ENCODE results near the gene DMWD. TPM values are rescaled to one million over a fixed set of nuclear protein-coding genes. Genes with fewer than 3 reads are reported as not detected.

The DMWD gene
- polyA plus RNA-seq, 2 of the 4 experiments (the other 2 are of a cell fraction), result 17.1 to 31.3 TPM

DNA sequence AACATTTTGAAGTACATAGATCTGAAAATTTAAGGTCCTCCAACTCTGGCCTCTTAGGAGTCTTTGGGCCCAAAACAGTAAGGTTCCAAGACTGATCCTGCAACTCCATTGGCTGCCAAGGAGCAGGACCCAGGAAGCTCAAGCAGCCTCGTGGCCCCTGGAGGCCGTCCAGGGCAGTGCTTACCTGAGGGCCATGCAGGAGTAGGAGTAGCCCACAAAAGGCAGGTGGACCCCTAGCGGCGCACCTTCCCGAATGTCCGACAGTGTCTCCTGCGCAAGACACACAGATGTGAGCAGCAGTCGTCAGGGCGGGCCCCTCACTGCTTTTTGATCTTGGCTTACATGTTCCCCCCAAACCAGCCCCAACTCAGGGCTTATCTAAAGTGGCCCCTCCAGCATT, 17.9 kb downstream of the DMWD start:
- ChIA-PET POLR2A (interaction anchor here (0.6 to 1.0 kb wide), 2 partner anchors 8 to 169 kb away, joined by 3 to 4 read pairs; partner anchors contain the start of gene DMPK), CTCF (interaction anchor here (0.7 to 74.3 kb wide), 3 partner anchors 33 to 83 kb away, joined by 3 to 2204 read pairs (median 3); partner anchors contain the start of genes DMPK, DMWD, RSPH6A and SNRPD2)
- TF ChIP-seq MAFK (IDR thresholded peaks at IDR 0.05; ENCODE audit: partially characterized antibody) (no peak), JUN (IDR thresholded peaks at IDR 0.05) (no peak), CHD4 (IDR thresholded peaks at IDR 0.05; ENCODE audit: borderline replicate concordance) (no peak), NR3C1 (IDR thresholded peaks at IDR 0.05) (no peak), POLR2AphosphoS2 (conservative IDR thresholded peaks at IDR 0.05; ENCODE audit: low read length) (no peak), HDAC2 (IDR thresholded peaks at IDR 0.05) (no peak)
- no peak for ATAC-seq
- Histone ChIP-seq H3K9me3 (no peaks in the 10 kb centered on the region), H3K4me2 (no peak overlapping the region), H3K4me1 (peaks cover 13% of the 10 kb centered on the region), H3K27ac (no peak overlapping the region), H3K4me3 (no peak overlapping the region)
- DNase-seq (ENCODE audit: low read depth in 1 of 2, low spot score in 1 of 2), result peak; percentile 65 to 71
- no peak for FAIRE-seq
- 85% methylated on average over 9 of the region's 9 CpGs for WGBS (ENCODE audit: missing lambda C conversion rate)

DNA sequence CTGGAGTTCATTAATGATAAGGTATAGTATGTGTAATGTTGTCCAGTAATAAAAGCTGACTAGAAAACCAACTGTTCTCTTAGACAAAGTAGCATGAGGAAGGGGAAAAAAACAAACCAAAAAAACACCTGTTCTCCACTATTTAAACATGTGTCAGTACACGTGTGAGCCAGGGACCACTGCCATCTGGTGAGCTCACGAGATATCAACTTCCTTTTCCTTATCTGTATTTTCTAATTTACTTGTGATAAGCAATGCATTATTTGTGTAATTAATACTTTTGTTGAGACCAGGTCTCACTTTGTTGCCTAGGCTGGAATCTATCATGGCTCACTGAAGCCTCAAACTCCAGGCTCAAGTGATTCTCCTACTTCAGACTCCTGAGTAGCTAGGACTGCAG, 19.3 kb downstream of the DMWD start:
- POLR2A ChIA-PET, result interaction anchor here (1.0 kb wide), 1 partner anchor 19 kb away, joined by 3 read pairs; the partner anchor contains the start of gene DMWD
- H3K9me3 ChIP-seq, result no peaks in the 10 kb centered on the region
- peaks cover 5% of the 10 kb centered on the region for H3K4me1 ChIP-seq
- H3K27ac ChIP-seq, result no peak overlapping the region
- TF ChIP-seq HDAC2 (IDR thresholded peaks at IDR 0.05) (no peak), MYC (IDR thresholded peaks at IDR 0.05; ENCODE audit: borderline replicate concordance, low read length) (no peak), MAZ (IDR thresholded peaks at IDR 0.05; ENCODE audit: borderline replicate concordance, low read depth, low read length) (no peak), SMC3 (IDR thresholded peaks at IDR 0.05) (no peak), JUN (IDR thresholded peaks at IDR 0.05) (no peak), FOSB (CRISPR knock-in tag; IDR thresholded peaks at IDR 0.05) (no peak), CHD2 (IDR thresholded peaks at IDR 0.05; ENCODE audit: low read length, partially characterized antibody) (no peak), BHLHE40 (IDR thresholded peaks at IDR 0.05; ENCODE audit: low read depth, low read length) (no peak), HEYL (CRISPR knock-in tag; IDR thresholded peaks at IDR 0.05) (no peak), JUNB (IDR thresholded peaks at IDR 0.05) (no peak), ZSCAN20 (CRISPR knock-in tag; IDR thresholded peaks at IDR 0.05) (no peak), ZC3H11A (IDR thresholded peaks at IDR 0.05) (no peak), TFCP2L1 (CRISPR knock-in tag; IDR thresholded peaks at IDR 0.05) (no peak)
- TF ChIP-seq, protein P1, sequence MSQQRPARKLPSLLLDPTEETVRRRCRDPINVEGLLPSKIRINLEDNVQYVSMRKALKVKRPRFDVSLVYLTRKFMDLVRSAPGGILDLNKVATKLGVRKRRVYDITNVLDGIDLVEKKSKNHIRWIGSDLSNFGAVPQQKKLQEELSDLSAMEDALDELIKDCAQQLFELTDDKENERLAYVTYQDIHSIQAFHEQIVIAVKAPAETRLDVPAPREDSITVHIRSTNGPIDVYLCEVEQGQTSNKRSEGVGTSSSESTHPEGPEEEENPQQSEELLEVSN (IDR thresholded peaks at IDR 0.05; ENCODE audit: borderline replicate concordance, low read depth), result no peak
- TF ChIP-seq, protein P2, sequence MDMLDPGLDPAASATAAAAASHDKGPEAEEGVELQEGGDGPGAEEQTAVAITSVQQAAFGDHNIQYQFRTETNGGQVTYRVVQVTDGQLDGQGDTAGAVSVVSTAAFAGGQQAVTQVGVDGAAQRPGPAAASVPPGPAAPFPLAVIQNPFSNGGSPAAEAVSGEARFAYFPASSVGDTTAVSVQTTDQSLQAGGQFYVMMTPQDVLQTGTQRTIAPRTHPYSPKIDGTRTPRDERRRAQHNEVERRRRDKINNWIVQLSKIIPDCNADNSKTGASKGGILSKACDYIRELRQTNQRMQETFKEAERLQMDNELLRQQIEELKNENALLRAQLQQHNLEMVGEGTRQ (IDR thresholded peaks at IDR 0.05), result no peak
- TF ChIP-seq, protein P3, sequence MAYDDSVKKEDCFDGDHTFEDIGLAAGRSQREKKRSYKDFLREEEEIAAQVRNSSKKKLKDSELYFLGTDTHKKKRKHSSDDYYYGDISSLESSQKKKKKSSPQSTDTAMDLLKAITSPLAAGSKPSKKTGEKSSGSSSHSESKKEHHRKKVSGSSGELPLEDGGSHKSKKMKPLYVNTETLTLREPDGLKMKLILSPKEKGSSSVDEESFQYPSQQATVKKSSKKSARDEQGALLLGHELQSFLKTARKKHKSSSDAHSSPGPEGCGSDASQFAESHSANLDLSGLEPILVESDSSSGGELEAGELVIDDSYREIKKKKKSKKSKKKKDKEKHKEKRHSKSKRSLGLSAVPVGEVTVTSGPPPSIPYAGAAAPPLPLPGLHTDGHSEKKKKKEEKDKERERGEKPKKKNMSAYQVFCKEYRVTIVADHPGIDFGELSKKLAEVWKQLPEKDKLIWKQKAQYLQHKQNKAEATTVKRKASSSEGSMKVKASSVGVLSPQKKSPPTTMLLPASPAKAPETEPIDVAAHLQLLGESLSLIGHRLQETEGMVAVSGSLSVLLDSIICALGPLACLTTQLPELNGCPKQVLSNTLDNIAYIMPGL (CRISPR knock-in tag; IDR thresholded peaks at IDR 0.05; ENCODE audit: borderline replicate concordance), result no peak
- TF ChIP-seq, protein P4, sequence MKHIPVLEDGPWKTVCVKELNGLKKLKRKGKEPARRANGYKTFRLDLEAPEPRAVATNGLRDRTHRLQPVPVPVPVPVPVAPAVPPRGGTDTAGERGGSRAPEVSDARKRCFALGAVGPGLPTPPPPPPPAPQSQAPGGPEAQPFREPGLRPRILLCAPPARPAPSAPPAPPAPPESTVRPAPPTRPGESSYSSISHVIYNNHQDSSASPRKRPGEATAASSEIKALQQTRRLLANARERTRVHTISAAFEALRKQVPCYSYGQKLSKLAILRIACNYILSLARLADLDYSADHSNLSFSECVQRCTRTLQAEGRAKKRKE (CRISPR knock-in tag; IDR thresholded peaks at IDR 0.05; ENCODE audit: low read depth), result no peak
- TF ChIP-seq, protein P5, sequence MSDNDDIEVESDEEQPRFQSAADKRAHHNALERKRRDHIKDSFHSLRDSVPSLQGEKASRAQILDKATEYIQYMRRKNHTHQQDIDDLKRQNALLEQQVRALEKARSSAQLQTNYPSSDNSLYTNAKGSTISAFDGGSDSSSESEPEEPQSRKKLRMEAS (IDR thresholded peaks at IDR 0.05), result no peak
- TF ChIP-seq, protein P6, sequence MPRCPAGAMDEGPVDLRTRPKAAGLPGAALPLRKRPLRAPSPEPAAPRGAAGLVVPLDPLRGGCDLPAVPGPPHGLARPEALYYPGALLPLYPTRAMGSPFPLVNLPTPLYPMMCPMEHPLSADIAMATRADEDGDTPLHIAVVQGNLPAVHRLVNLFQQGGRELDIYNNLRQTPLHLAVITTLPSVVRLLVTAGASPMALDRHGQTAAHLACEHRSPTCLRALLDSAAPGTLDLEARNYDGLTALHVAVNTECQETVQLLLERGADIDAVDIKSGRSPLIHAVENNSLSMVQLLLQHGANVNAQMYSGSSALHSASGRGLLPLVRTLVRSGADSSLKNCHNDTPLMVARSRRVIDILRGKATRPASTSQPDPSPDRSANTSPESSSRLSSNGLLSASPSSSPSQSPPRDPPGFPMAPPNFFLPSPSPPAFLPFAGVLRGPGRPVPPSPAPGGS (IDR thresholded peaks at IDR 0.05), result no peak
- ATAC-seq, result no peak
- 78% methylated on average over 2 of the region's 2 CpGs for WGBS (ENCODE audit: missing lambda C conversion rate)
- CTCF ChIA-PET, result interaction anchor here (0.6 to 74.3 kb wide), 6 partner anchors 10 to 91 kb away, joined by 3 to 2204 read pairs (median 4); partner anchors contain the start of genes DMPK, DMWD, FOXA3 and QPCTL
- FAIRE-seq, result no peak
- no peak for DNase-seq (ENCODE audit: low read depth in 1 of 2, low spot score in 1 of 2)
- H3K4me2 ChIP-seq, result no peak overlapping the region
- H3K4me3 ChIP-seq, result no peak overlapping the region

Measured in A549 (cell line).